HCT116 (cell line): ENCODE measurements around the gene RALGPS2.

Experiments
- CBX3 ChIP-seq: IDR thresholded peaks from 2 replicates; pipeline ENCODE4 v1.6.1; 2012; ENCODE audit warnings: low read depth
- CEBPB ChIP-seq: IDR thresholded peaks from 2 replicates; pipeline ENCODE4 v1.6.1; 2012; ENCODE audit warnings: low read depth
- CTCF ChIP-seq, 3 experiments: fragments of 200-600 bp in 1 of 3; sonication (generic) in 1 of 3; IDR thresholded peaks in 2 of 3; conservative IDR thresholded peaks in 1 of 3; 2 replicates each; pipeline ENCODE4 v1.5.1; 2012 to 2017; ENCODE audit warnings: low read depth in 2 of 3, low read length in 2 of 3, antibody characterized with exemption in 1 of 3, borderline replicate concordance in 1 of 3, control low read depth in 1 of 3, mild to moderate bottlenecking in 1 of 3, mixed read lengths in 1 of 3, mixed run types in 1 of 3, moderate library complexity in 1 of 3; ENCODE audit not compliant: insufficient read depth in 1 of 3
- EGR1 ChIP-seq: IDR thresholded peaks from 2 replicates; pipeline ENCODE4 v1.6.1; 2012; ENCODE audit warnings: low read depth
- EZH2 ChIP-seq: fragments of 200-600 bp; sonication (generic); IDR thresholded peaks from 2 replicates; pipeline ENCODE4 v1.6.1; 2017; ENCODE audit warnings: antibody characterized with exemption, mixed run types
- EZH2phosphoT487 ChIP-seq: fragments of 200-600 bp; IDR thresholded peaks from 2 replicates; pipeline ENCODE4 v1.6.1; 2018; ENCODE audit warnings: antibody characterized with exemption, borderline replicate concordance
- POLR2A ChIP-seq: IDR thresholded peaks from 2 replicates; pipeline ENCODE4 v1.7.0; 2011; ENCODE audit warnings: borderline replicate concordance; ENCODE audit not compliant: insufficient read depth, insufficient read length; ENCODE audit errors: extremely low read depth
- POLR2AphosphoS5 ChIP-seq: IDR thresholded peaks from 2 replicates; pipeline ENCODE4 v1.6.1; 2011; ENCODE audit warnings: mild to moderate bottlenecking, low read depth, low read length, moderate library complexity
- RAD21 ChIP-seq: IDR thresholded peaks from 2 replicates; pipeline ENCODE4 v1.6.1; 2012; ENCODE audit warnings: low read depth, mild to moderate bottlenecking
- REST ChIP-seq: IDR thresholded peaks from 2 replicates; pipeline ENCODE4 v1.6.1; 2012; ENCODE audit warnings: low read depth
- SIN3A ChIP-seq: IDR thresholded peaks from 2 replicates; pipeline ENCODE4 v1.6.1; 2012; ENCODE audit warnings: low read depth
- SP1 ChIP-seq: IDR thresholded peaks from 2 replicates; pipeline ENCODE4 v1.6.1; 2012; ENCODE audit warnings: low read depth
- SRF ChIP-seq: IDR thresholded peaks from 2 replicates; pipeline ENCODE4 v1.6.1; 2012; ENCODE audit warnings: low read depth
- YY1 ChIP-seq: IDR thresholded peaks from 2 replicates; pipeline ENCODE4 v1.6.1; 2011; ENCODE audit warnings: low read length, low read depth, moderate library complexity, mild to moderate bottlenecking; ENCODE audit not compliant: insufficient replicate concordance; ENCODE audit errors: extremely low read depth

- TF ChIP-seq CTCF (IDR thresholded peaks at IDR 0.05 in 2 of 3, conservative IDR thresholded peaks at IDR 0.05 in 1 of 3; ENCODE audit: borderline replicate concordance in 1 of 3, insufficient read depth in 1 of 3, low read depth in 2 of 3, low read length in 2 of 3) (no peak), POLR2A (no peak), RAD21 (no peak), REST (no peak), EGR1 (no peak), SRF (no peak), POLR2AphosphoS5 (no peak), EZH2 (no peak), SIN3A (no peak), EZH2phosphoT487 (no peak), CEBPB (no peak), SP1 (no peak), YY1 (no peak), CBX3 (no peak)
These were observed 170.9 kb downstream of the RALGPS2 start for GRCh38 chr1:178895928-178896327.
